Keratinocyte (primary cell): Measurements from ENCODE around the gene CISH. TPM values are rescaled to one million over a fixed set of nuclear protein-coding genes. Genes with fewer than 3 reads are reported as not detected.

Source experiments
- DNase-seq: peaks from one replicate; pipeline ENCODE4 v3.0.0-alpha.2; 2011; ENCODE audit warnings: low read depth, missing footprints, low spot score
- FAIRE-seq: peaks from 2 replicates; lab custom pipeline; 2011; peaks lifted over from hg19 to GRCh38; lab: Jason Lieb, UNC
- H2AFZ ChIP-seq: 2 replicates; pipeline ENCODE4 v1.6.0; 2012; ENCODE audit warnings: low read length, control low read depth, inconsistent platforms; ENCODE audit not compliant: control insufficient read depth
- H3K27ac ChIP-seq: 2 replicates; pipeline ENCODE4 v1.5.1; 2011; ENCODE audit warnings: low read length; ENCODE audit not compliant: control insufficient read depth, insufficient read depth
- H3K27me3 ChIP-seq: 3 replicates; pipeline ENCODE4 v1.6.0; 2011; ENCODE audit warnings: low read length; ENCODE audit not compliant: control insufficient read depth, insufficient read depth; ENCODE audit errors: extremely low read depth
- H3K36me3 ChIP-seq, 2 experiments: 2 replicates in 1 of 2; 3 replicates in 1 of 2; pipeline ENCODE4 v1.5.1; 2011; ENCODE audit warnings: low read length in 2 of 2, mild to moderate bottlenecking in 1 of 2; ENCODE audit not compliant: control insufficient read depth in 2 of 2, insufficient read depth in 2 of 2; ENCODE audit errors: extremely low read depth in 1 of 2
- H3K4me1 ChIP-seq: 3 replicates; pipeline ENCODE4 v1.5.1; 2011; ENCODE audit warnings: low read length; ENCODE audit not compliant: control insufficient read depth, insufficient read depth; ENCODE audit errors: extremely low read depth
- H3K4me2 ChIP-seq: 3 replicates; pipeline ENCODE4 v1.6.0; 2011; ENCODE audit warnings: low read depth, low read length; ENCODE audit not compliant: control insufficient read depth, insufficient read depth; ENCODE audit errors: extremely low read depth
- H3K4me3 ChIP-seq, 3 experiments: fragments of 200-600 bp in 1 of 3; sonication (generic) in 1 of 3; 2 replicates in 2 of 3; 3 replicates in 1 of 3; pipeline ENCODE4 v1.5.1; 2011 to 2016; ENCODE audit warnings: low read length in 3 of 3, mild to moderate bottlenecking in 3 of 3, control low read depth in 2 of 3, inconsistent platforms in 1 of 3, low read depth in 1 of 3, mixed read lengths in 1 of 3, mixed run types in 1 of 3, moderate library complexity in 1 of 3; ENCODE audit not compliant: control insufficient read depth in 2 of 3, insufficient read depth in 2 of 3; ENCODE audit errors: extremely low read depth in 1 of 3
- H3K79me2 ChIP-seq: 2 replicates; pipeline ENCODE4 v1.6.0; 2012; ENCODE audit warnings: low read length; ENCODE audit not compliant: control insufficient read depth, insufficient read depth
- H3K9ac ChIP-seq: 3 replicates; pipeline ENCODE4 v1.6.0; 2011; ENCODE audit warnings: low read length; ENCODE audit not compliant: control insufficient read depth, insufficient read depth; ENCODE audit errors: extremely low read depth
- H3K9me1 ChIP-seq: 3 replicates; pipeline ENCODE4 v1.6.0; 2011; ENCODE audit warnings: low read length; ENCODE audit not compliant: control insufficient read depth, insufficient read depth; ENCODE audit errors: extremely low read depth
- H3K9me3 ChIP-seq: 2 replicates; pipeline ENCODE4 v1.5.1; 2012; ENCODE audit warnings: low read depth, low read length; ENCODE audit not compliant: control insufficient read depth
- H4K20me1 ChIP-seq: 3 replicates; pipeline ENCODE4 v1.6.0; 2011; ENCODE audit warnings: low read length; ENCODE audit not compliant: control insufficient read depth, insufficient read depth; ENCODE audit errors: extremely low read depth
- CTCF ChIP-seq, 3 experiments: IDR thresholded peaks in 1 of 3; conservative IDR thresholded peaks in 1 of 3; optimal IDR thresholded peaks in 1 of 3; 2 replicates in 2 of 3; 3 replicates in 1 of 3; pipeline versions ENCODE3 to v1.5.1; 2011; ENCODE audit warnings: low read length in 3 of 3, mild to moderate bottlenecking in 3 of 3, moderate library complexity in 2 of 3, control low read depth in 1 of 3, inconsistent platforms in 1 of 3; ENCODE audit not compliant: insufficient read depth in 2 of 3; ENCODE audit errors: extremely low read depth in 1 of 3
- EZH2 ChIP-seq: IDR thresholded peaks from one replicate; pipeline ENCODE4 v1.6.1; 2012; ENCODE audit warnings: inconsistent platforms, mild to moderate bottlenecking, low read length, moderate library complexity
- dilution Hi-C: fragments of 300-500 bp; cut with MboI; formaldehyde crosslinking; loops from one replicate; pipeline ENCODE4 v1.7.0; 2020; ENCODE audit warnings: low sequenced_read_pairs; ENCODE audit not compliant: extremely low pct_ligation_motif_present
- polyA plus RNA-seq, 5 experiments: library from polyadenylated mRNA; depleted of rRNA in 3 of 5; stranded (reverse) in 3 of 5; stranded (forward) in 1 of 5; unstranded in 1 of 5; fragments of >200 nt; gene quantifications; 1 replicate in 1 of 5; 2 replicates in 3 of 5; 3 replicates in 1 of 5; pipeline versions ENCODE4 v1.2.1 to v1.2.3, GENCODE V29; 2011 to 2012; ENCODE audit warnings: missing spikeins in 2 of 5, low read depth in 1 of 5, low replicate concordance in 1 of 5

Gene CISH
- polyA plus RNA-seq, 1 donor (not counting 4 experiments of a cell fraction or from before 2014, with no cell fraction given), result 1.8 TPM

- Histone ChIP-seq H2AFZ (peak overlapping the region; percentile 83), H3K4me3 (peak overlapping the region; percentile 65 to 81 (median 70)), H3K79me2 (peaks cover 5% of the 10 kb centered on the region), H4K20me1 (no peaks in the 10 kb centered on the region), H3K9me3 (no peaks in the 10 kb centered on the region), H3K9ac (peak overlapping the region; percentile 79), H3K9me1 (peaks cover 4% of the 10 kb centered on the region), H3K36me3 (peaks cover 0 to 3% of the 10 kb centered on the region in 2 experiments), H3K4me1 (peaks cover 30% of the 10 kb centered on the region), H3K27me3 (no peaks in the 10 kb centered on the region), H3K4me2 (peak overlapping the region; percentile 87), H3K27ac (peak overlapping the region; percentile 16)
- FAIRE-seq, result no peak
- DNase-seq, result no peak
- dilution Hi-C loops, result loop anchor here (25.0 kb wide), 1 partner anchor 775 kb away; the partner anchor contains the start of genes MANF and RBM15B
- TF ChIP-seq EZH2, result no peak
- no peak for TF ChIP-seq CTCF (optimal IDR thresholded peaks at IDR 0.05 in 1 of 3, IDR thresholded peaks at IDR 0.05 in 1 of 3, conservative IDR thresholded peaks at IDR 0.05 in 1 of 3; ENCODE audit: extremely low read depth in 1 of 3, insufficient read depth in 2 of 3, low read length in 3 of 3)
Measured at GRCh38 chr3:50612234-50612882, 784 bp upstream of the CISH start.

GRCh38 chr3:50610992-50611463 lies 546 bp downstream of the CISH start:
- FAIRE-seq (no peak), DNase-seq (no peak)
- TF ChIP-seq EZH2 (no peak), CTCF (optimal IDR thresholded peaks at IDR 0.05 in 1 of 3, IDR thresholded peaks at IDR 0.05 in 1 of 3, conservative IDR thresholded peaks at IDR 0.05 in 1 of 3; ENCODE audit: extremely low read depth in 1 of 3, insufficient read depth in 2 of 3, low read length in 3 of 3) (no peak)
- H3K9me3 ChIP-seq, result no peaks in the 10 kb centered on the region
- peak overlapping the region; percentile 15 for H3K27ac ChIP-seq
- dilution Hi-C loops, result loop anchor here (25.0 kb wide), 1 partner anchor 776 kb away; the partner anchor contains the start of genes MANF and RBM15B
- H3K9me1 ChIP-seq, result peaks cover 4% of the 10 kb centered on the region
- H3K9ac ChIP-seq, result peak overlapping the region; percentile 79
- H3K4me2 ChIP-seq, result peak overlapping the region; percentile 87
- peaks cover 26% of the 10 kb centered on the region for H3K4me1 ChIP-seq
- peaks cover 4 to 5% of the 10 kb centered on the region in 2 experiments for H3K36me3 ChIP-seq
- H3K27me3 ChIP-seq, result no peaks in the 10 kb centered on the region
- H3K79me2 ChIP-seq, result peaks cover 3% of the 10 kb centered on the region
- no peaks in the 10 kb centered on the region for H4K20me1 ChIP-seq
- peak overlapping the region; percentile 61 for H2AFZ ChIP-seq
- H3K4me3 ChIP-seq, result peak overlapping the region; percentile 65 to 81 (median 70)
